ENCODE results near the gene IFNA1.

DNA sequence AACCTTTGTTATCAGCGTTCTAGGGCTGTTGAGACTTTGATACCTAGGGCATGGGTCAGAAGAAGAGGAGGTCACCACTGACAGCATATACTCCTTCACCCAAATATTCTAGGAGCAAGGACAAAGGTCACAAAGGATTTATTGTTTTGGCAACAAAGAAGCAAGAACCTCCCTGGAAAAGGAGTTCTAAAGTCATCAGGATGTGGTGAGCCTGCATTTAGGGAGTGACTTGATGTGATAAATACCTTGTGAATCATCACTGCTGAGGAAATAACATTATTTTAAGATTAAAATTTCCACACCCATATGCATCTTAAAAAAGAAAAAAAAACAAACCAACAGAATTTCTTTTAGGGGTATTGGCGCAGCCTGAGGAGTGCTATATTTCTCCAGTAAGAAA lies 13.9 kb downstream of the IFNA1 start:
- TF ChIP-seq, protein P1, sequence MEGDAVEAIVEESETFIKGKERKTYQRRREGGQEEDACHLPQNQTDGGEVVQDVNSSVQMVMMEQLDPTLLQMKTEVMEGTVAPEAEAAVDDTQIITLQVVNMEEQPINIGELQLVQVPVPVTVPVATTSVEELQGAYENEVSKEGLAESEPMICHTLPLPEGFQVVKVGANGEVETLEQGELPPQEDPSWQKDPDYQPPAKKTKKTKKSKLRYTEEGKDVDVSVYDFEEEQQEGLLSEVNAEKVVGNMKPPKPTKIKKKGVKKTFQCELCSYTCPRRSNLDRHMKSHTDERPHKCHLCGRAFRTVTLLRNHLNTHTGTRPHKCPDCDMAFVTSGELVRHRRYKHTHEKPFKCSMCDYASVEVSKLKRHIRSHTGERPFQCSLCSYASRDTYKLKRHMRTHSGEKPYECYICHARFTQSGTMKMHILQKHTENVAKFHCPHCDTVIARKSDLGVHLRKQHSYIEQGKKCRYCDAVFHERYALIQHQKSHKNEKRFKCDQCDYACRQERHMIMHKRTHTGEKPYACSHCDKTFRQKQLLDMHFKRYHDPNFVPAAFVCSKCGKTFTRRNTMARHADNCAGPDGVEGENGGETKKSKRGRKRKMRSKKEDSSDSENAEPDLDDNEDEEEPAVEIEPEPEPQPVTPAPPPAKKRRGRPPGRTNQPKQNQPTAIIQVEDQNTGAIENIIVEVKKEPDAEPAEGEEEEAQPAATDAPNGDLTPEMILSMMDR (IDR thresholded peaks at IDR 0.05): no peak
- TF ChIP-seq POLR2A (IDR thresholded peaks at IDR 0.05): no peak

Measured in esophagus squamous epithelium (tissue), 4 donors.